DOHH2 (cell line): ENCODE results near the gene WDFY4.

ENCODE experiments used
- H3F3A ChIP-seq: fragments of 200-600 bp; sonication (generic), shearing (Covaris generic); 2 replicates; pipeline ENCODE4 v1.6.0; 2016; ENCODE audit warnings: antibody characterized with exemption, mild to moderate bottlenecking; ENCODE audit not compliant: control insufficient read depth, insufficient read depth
- H3K27ac ChIP-seq: fragments of 200-600 bp; sonication (generic); 2 replicates; pipeline ENCODE4 v1.5.1; 2014; ENCODE audit warnings: low read depth, mild to moderate bottlenecking, low read length, moderate library complexity
- H3K27me3 ChIP-seq: fragments of 200-600 bp; sonication (generic); 2 replicates; pipeline ENCODE4 v1.6.1; 2014; ENCODE audit warnings: mild to moderate bottlenecking, low read length, mixed read lengths; ENCODE audit not compliant: control insufficient read depth
- H3K36me3 ChIP-seq: fragments of 200-600 bp; sonication (generic); 2 replicates; pipeline ENCODE4 v1.6.1; 2014; ENCODE audit warnings: mild to moderate bottlenecking, low read length, moderate library complexity, mixed read lengths; ENCODE audit not compliant: control insufficient read depth
- H3K4me1 ChIP-seq: fragments of 200-600 bp; sonication (generic); 2 replicates; pipeline ENCODE4 v1.6.1; 2014; ENCODE audit warnings: mild to moderate bottlenecking, low read length, mixed read lengths; ENCODE audit not compliant: control insufficient read depth
- H3K4me2 ChIP-seq: fragments of 200-600 bp; sonication (generic); 2 replicates; pipeline ENCODE4 v1.6.0; 2014; ENCODE audit warnings: mild to moderate bottlenecking, low read length, moderate library complexity
- H3K4me3 ChIP-seq: fragments of 200-600 bp; sonication (generic); 2 replicates; pipeline ENCODE4 v1.5.1; 2014; ENCODE audit warnings: mild to moderate bottlenecking, low read length, mixed read lengths
- H3K79me2 ChIP-seq: fragments of 200-600 bp; sonication (generic); 2 replicates; pipeline ENCODE4 v1.6.1; 2014; ENCODE audit warnings: mild to moderate bottlenecking, low read length, mixed read lengths; ENCODE audit not compliant: control insufficient read depth
- H3K9me2 ChIP-seq: fragments of 200-600 bp; sonication (generic); replicated peaks from 2 replicates; pipeline ENCODE4 v1.6.1; 2014; ENCODE audit warnings: mild to moderate bottlenecking, low read length, mixed read lengths; ENCODE audit not compliant: control insufficient read depth
- H3K9me3 ChIP-seq: fragments of 200-600 bp; sonication (generic); 2 replicates; pipeline ENCODE4 v1.6.1; 2014; ENCODE audit warnings: antibody characterized with exemption, low read length, mixed read lengths; ENCODE audit not compliant: control insufficient read depth, insufficient read depth
- H4K20me1 ChIP-seq: fragments of 200-600 bp; sonication (generic); 2 replicates; pipeline ENCODE4 v1.6.0; 2014; ENCODE audit warnings: low read depth, mild to moderate bottlenecking, antibody characterized with exemption, low read length, moderate library complexity; ENCODE audit not compliant: control insufficient read depth, insufficient read depth
- EZH2phosphoT487 ChIP-seq: fragments of 200-600 bp; sonication (generic); IDR thresholded peaks from 2 replicates; pipeline ENCODE4 v1.6.1; 2017; ENCODE audit warnings: borderline replicate concordance, mild to moderate bottlenecking, antibody characterized with exemption, low read length, moderate library complexity, mixed read lengths
- TF ChIP-seq, protein P1 (sequence below): fragments of 200-600 bp; sonication (generic); IDR thresholded peaks from one replicate; pipeline ENCODE4 v1.5.1; 2014; ENCODE audit warnings: antibody characterized with exemption, mild to moderate bottlenecking, low read depth, low read length; ENCODE audit not compliant: poor library complexity, severe bottlenecking

WDFY4 gene

DNA sequence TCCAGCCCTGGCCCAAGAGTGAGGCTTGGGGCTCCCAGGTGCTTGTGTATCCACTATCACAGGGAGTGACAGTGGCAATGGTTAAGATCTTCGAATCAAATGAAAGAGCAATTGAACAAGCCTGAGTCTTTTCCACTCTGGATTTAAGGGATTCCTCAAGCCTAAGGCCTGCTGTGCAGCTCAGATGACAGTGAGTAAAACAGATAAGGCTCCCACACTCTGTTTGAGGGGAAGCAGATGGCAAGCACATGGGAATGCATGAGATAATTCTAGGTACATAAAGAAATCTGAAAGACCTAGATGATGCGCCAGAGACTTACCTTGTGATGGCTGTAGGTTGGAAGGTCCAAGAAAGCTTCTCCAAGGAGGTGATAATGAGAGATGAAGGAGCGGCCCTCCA lies 159.9 kb downstream of the WDFY4 start:
- H3F3A ChIP-seq, result no peaks in the 10 kb centered on the region
- no peaks in the 10 kb centered on the region for H3K9me2 ChIP-seq
- H3K27ac ChIP-seq, result no peak overlapping the region
- TF ChIP-seq, protein P1, sequence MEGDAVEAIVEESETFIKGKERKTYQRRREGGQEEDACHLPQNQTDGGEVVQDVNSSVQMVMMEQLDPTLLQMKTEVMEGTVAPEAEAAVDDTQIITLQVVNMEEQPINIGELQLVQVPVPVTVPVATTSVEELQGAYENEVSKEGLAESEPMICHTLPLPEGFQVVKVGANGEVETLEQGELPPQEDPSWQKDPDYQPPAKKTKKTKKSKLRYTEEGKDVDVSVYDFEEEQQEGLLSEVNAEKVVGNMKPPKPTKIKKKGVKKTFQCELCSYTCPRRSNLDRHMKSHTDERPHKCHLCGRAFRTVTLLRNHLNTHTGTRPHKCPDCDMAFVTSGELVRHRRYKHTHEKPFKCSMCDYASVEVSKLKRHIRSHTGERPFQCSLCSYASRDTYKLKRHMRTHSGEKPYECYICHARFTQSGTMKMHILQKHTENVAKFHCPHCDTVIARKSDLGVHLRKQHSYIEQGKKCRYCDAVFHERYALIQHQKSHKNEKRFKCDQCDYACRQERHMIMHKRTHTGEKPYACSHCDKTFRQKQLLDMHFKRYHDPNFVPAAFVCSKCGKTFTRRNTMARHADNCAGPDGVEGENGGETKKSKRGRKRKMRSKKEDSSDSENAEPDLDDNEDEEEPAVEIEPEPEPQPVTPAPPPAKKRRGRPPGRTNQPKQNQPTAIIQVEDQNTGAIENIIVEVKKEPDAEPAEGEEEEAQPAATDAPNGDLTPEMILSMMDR, result no peak
- no peak for TF ChIP-seq EZH2phosphoT487
- no peak overlapping the region for H3K4me2 ChIP-seq
- H3K4me3 ChIP-seq, result no peak overlapping the region
- no peaks in the 10 kb centered on the region for H4K20me1 ChIP-seq
- no peaks in the 10 kb centered on the region for H3K27me3 ChIP-seq
- no peaks in the 10 kb centered on the region for H3K79me2 ChIP-seq
- no peaks in the 10 kb centered on the region for H3K4me1 ChIP-seq
- no peaks in the 10 kb centered on the region for H3K9me3 ChIP-seq
- peaks cover 24% of the 10 kb centered on the region for H3K36me3 ChIP-seq

DNA sequence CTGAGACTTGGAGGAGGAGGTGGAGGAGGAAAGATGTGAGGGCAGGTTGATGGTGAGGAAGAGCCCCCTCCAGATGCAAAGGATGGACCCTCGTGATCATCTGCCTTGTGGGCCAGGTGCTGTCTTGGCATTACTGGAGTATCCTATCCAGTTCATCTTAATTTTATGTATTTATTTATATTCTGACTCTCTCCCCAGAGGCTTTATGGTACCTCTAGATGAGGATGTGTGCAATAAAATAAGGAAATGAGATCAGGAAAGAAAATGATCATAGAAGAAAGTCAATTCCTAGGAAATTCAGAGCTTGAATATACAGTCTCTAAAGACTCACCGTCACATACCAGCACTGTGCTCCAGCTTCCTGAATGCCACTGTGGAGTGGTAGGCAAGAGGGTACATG lies 160.8 kb downstream of the WDFY4 start:
- Histone ChIP-seq H3K27ac (no peak overlapping the region), H3K4me1 (no peaks in the 10 kb centered on the region), H3K9me3 (no peaks in the 10 kb centered on the region), H3K36me3 (peaks cover 21% of the 10 kb centered on the region), H3F3A (no peaks in the 10 kb centered on the region), H3K79me2 (no peaks in the 10 kb centered on the region), H3K4me2 (no peak overlapping the region), H3K9me2 (no peaks in the 10 kb centered on the region), H3K4me3 (no peak overlapping the region), H3K27me3 (no peaks in the 10 kb centered on the region), H4K20me1 (no peaks in the 10 kb centered on the region)
- TF ChIP-seq EZH2phosphoT487, result no peak
- TF ChIP-seq, protein P1, result no peak

DNA sequence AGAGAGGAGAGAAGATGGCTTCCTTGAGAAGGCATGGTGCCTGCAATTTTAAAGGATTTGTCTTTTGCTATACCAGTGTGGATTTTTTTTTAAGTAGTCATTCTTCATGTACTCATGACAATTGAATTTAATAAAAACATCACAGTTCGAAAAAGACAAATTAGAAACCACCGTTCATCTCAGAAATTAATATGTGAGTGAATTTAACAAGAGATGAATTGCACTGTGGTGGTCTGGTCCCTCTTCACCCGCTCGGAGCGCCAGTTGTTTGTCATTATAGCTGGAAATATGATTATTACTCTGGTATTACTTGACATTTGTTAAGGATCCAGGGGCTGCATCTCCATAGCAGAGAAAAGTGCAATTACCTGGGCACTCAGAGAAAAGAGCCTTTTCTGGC lies 163.0 kb downstream of the WDFY4 start:
- Histone ChIP-seq H3K27me3 (no peaks in the 10 kb centered on the region), H3K79me2 (no peaks in the 10 kb centered on the region), H3K4me2 (no peak overlapping the region), H3K4me3 (no peak overlapping the region), H3K36me3 (peaks cover under 1% of the 10 kb centered on the region; the same call in 1 of the 2 replicates), H4K20me1 (no peaks in the 10 kb centered on the region), H3K9me3 (no peaks in the 10 kb centered on the region), H3K27ac (no peak overlapping the region), H3K4me1 (no peaks in the 10 kb centered on the region), H3K9me2 (no peaks in the 10 kb centered on the region), H3F3A (no peaks in the 10 kb centered on the region)
- TF ChIP-seq, protein P1, result no peak
- no peak for TF ChIP-seq EZH2phosphoT487

DNA sequence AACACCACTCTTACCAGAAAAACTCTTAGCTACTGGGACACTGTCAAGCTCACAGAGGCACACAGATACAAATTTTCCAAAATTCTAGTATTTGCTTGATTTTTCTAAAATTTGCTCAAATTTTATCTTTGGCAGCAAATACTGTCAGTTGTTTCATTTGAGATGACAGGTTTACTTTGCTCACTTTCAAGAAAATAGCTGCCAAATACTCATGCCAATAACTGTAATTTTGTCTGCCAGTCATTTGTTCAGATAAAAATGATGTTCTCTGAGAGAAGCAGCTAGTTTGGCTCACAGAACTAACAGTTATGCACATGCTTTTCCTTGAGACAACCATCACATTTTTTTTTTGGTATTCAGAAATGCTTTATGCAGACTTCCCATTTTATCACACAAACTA lies 172.2 kb downstream of the WDFY4 start:
- H3K4me1 ChIP-seq, result no peaks in the 10 kb centered on the region
- TF ChIP-seq EZH2phosphoT487, result no peak
- TF ChIP-seq, protein P1, result no peak
- H3K27ac ChIP-seq, result no peak overlapping the region
- no peak overlapping the region for H3K4me2 ChIP-seq
- no peaks in the 10 kb centered on the region; the same call in 1 of the 2 replicates for H3K36me3 ChIP-seq
- no peaks in the 10 kb centered on the region for H3F3A ChIP-seq
- H3K79me2 ChIP-seq, result no peaks in the 10 kb centered on the region
- H3K9me3 ChIP-seq, result no peaks in the 10 kb centered on the region
- H3K4me3 ChIP-seq, result no peak overlapping the region
- H3K27me3 ChIP-seq, result no peaks in the 10 kb centered on the region
- H3K9me2 ChIP-seq, result no peaks in the 10 kb centered on the region
- no peaks in the 10 kb centered on the region for H4K20me1 ChIP-seq
